ENCODE data around the gene SMPDL3A.

- no peak for TF ChIP-seq CTCF (IDR thresholded peaks at IDR 0.05)
- TF ChIP-seq POLR2A (IDR thresholded peaks at IDR 0.05) = no peak
- no peak for TF ChIP-seq POLR2AphosphoS5 (IDR thresholded peaks at IDR 0.05)
Measured at GRCh38 chr6:122803171-122803661, 14.2 kb downstream of the SMPDL3A start.
